BJ (cell line): ENCODE data around the gene GPT2. TPM values are rescaled to one million over a fixed set of nuclear protein-coding genes. Genes with fewer than 3 reads are reported as not detected.

Source experiments
- CTCF ChIA-PET: fragments of 350-600 bp; formaldehyde crosslinking; extraction: SDS; loops from one replicate; lab custom pipeline; 2021; ENCODE audit warnings: antibody characterized with exemption, inconsistent platforms; lab: Yijun Ruan, JAX
- POLR2A ChIA-PET: fragments of 300-600 bp; sonication (Branson Sonifier 250); formaldehyde crosslinking; extraction: SDS; loops from one replicate; lab custom pipeline; 2021; ENCODE audit warnings: antibody characterized with exemption; lab: Charles Lee
- DNase-seq: peaks from one replicate; pipeline ENCODE4 v3.0.0-alpha.2; 2011; ENCODE audit warnings: low read depth
- H3K27me3 ChIP-seq: 2 replicates; pipeline ENCODE4 v1.6.0; 2011; ENCODE audit warnings: low read length; ENCODE audit not compliant: control insufficient read depth, insufficient read depth
- H3K36me3 ChIP-seq: 2 replicates; pipeline ENCODE4 v1.5.1; 2011; ENCODE audit warnings: low read length; ENCODE audit not compliant: control insufficient read depth, insufficient read depth
- H3K4me3 ChIP-seq: 2 replicates; pipeline ENCODE4 v1.5.1; 2011; ENCODE audit warnings: low read depth, mild to moderate bottlenecking, control low read depth, low read length
- polyA plus RNA-seq: library from polyadenylated mRNA; depleted of rRNA; stranded (reverse); fragments of >200 nt; gene quantifications from 2 replicates; pipeline ENCODE4 v1.2.3, GENCODE V29; 2011
- TF ChIP-seq, protein P1 (sequence below): IDR thresholded peaks from 2 replicates; pipeline ENCODE4 v1.5.1; 2011; ENCODE audit warnings: low read depth, mild to moderate bottlenecking, control low read depth, inconsistent platforms, low read length, moderate library complexity; ENCODE audit not compliant: insufficient read depth

Gene GPT2
- polyA plus RNA-seq, 1 experiment, result 34.1 TPM

DNA sequence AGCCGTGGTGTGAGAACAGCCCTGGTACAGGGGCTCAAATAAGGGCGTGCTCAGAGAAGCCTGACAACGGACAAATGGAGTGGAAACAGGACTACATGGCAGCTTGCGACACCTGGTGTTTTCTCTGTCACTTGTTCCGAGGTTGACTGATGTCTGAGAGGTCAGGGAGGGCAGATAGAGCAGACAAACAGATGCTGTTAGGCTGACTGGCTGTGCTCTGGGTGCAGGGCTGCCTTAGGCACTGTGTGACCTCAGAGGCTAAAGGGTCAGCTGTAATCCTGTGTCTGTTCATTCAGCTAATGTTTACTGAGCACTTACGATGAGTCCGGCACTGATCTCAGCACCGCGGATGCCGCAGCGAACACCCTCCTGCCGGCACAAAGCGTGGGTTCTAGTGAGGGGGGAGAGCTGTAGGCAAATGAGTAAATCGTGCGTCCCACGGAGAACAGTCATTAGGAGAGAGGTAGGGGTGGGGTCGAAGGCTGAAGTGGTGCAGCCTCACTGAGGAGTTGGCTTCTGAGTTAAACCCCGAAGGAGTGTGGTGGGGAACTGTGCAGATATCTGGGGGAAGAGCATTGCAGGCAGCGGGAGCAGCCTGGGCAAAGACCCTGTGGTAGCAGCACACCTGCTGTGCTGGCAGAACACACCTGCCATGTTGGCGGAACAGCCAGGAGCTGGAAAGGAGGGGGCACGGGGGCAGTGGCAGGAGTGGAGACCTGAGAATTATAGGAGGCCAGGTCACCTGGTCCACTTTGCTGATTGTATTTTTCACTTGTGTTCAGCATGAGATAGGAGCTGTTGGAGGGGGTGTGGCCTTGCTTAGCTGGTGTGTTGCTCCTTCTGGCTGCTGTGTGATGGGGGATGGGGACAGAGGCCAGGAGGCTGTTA, 35.0 kb downstream of the GPT2 start:
- CTCF ChIA-PET, result interaction anchor here (1.2 to 5.3 kb wide), 3 partner anchors 10 to 65 kb away, joined by 5 to 26 read pairs (median 10); no protein-coding TSS in a partner anchor
- Histone ChIP-seq H3K27me3 (no peaks in the 10 kb centered on the region), H3K4me3 (no peak overlapping the region), H3K36me3 (peaks cover 31% of the 10 kb centered on the region)
- POLR2A ChIA-PET, result no interaction called here
- TF ChIP-seq, protein P1, sequence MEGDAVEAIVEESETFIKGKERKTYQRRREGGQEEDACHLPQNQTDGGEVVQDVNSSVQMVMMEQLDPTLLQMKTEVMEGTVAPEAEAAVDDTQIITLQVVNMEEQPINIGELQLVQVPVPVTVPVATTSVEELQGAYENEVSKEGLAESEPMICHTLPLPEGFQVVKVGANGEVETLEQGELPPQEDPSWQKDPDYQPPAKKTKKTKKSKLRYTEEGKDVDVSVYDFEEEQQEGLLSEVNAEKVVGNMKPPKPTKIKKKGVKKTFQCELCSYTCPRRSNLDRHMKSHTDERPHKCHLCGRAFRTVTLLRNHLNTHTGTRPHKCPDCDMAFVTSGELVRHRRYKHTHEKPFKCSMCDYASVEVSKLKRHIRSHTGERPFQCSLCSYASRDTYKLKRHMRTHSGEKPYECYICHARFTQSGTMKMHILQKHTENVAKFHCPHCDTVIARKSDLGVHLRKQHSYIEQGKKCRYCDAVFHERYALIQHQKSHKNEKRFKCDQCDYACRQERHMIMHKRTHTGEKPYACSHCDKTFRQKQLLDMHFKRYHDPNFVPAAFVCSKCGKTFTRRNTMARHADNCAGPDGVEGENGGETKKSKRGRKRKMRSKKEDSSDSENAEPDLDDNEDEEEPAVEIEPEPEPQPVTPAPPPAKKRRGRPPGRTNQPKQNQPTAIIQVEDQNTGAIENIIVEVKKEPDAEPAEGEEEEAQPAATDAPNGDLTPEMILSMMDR, result no peak
- DNase-seq, result no peak

DNA sequence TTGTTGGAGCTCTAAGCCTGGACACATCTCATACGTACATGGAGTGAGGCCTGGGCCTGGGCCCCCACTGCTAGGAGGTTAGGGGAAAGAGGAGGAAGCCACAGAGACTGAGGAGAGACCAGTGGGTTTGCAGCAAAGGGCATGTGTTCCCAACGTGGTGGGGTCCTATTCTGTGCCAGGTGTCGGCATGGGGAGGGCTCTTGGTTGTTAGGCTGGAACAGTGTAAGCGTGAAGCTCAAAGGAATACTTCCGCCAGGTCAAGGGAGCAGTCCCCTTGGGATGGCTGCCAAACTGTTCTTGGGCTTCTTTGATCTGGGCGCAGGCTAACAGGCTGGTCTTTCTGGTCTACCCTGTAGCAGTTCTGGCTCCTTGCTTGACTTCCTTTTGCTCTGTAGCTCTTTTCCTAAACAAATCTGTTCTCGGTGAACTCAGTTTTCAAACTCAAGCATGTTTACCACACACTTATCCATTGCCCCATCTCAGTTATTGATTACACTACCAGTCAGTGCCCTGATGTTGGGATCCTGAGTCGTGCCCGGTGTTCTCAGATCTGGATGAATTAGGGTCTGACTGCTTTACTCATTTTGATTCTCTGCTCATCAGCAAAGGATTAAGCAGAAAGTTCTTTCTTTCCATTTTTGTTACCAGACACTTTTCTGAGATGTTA, 36.4 kb downstream of the GPT2 start:
- ChIA-PET CTCF (interaction anchor here (1.2 to 5.3 kb wide), 3 partner anchors 9 to 67 kb away, joined by 5 to 26 read pairs (median 10); no protein-coding TSS in a partner anchor), POLR2A (no interaction called here)
- Histone ChIP-seq H3K36me3 (peaks cover 34% of the 10 kb centered on the region), H3K27me3 (no peaks in the 10 kb centered on the region), H3K4me3 (no peak overlapping the region)
- TF ChIP-seq, protein P1, result no peak
- no peak for DNase-seq

DNA sequence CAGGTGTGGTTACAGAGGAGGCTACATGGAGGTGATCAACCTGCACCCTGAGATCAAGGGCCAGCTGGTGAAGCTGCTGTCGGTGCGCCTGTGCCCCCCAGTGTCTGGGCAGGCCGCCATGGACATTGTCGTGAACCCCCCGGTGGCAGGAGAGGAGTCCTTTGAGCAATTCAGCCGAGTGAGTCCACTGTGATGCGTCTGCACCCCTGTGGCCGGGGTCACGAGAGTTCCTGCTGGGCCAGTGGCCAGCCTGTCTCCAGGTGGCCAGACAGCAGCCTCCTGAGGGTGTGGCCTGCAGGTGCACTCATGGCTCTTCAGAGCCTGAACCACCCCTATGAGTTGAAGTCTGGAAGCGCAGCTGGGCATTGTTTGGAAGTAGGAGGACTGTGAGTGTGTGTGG, 38.1 kb downstream of the GPT2 start:
- Histone ChIP-seq H3K36me3 (peaks cover 31% of the 10 kb centered on the region), H3K4me3 (no peak overlapping the region), H3K27me3 (no peaks in the 10 kb centered on the region)
- TF ChIP-seq, protein P1, result no peak
- ChIA-PET CTCF (interaction anchor here (1.0 to 1.5 kb wide), 3 partner anchors 14 to 73 kb away, joined by 3 to 4 read pairs (median 3); no protein-coding TSS in a partner anchor), POLR2A (no interaction called here)
- no peak for DNase-seq

DNA sequence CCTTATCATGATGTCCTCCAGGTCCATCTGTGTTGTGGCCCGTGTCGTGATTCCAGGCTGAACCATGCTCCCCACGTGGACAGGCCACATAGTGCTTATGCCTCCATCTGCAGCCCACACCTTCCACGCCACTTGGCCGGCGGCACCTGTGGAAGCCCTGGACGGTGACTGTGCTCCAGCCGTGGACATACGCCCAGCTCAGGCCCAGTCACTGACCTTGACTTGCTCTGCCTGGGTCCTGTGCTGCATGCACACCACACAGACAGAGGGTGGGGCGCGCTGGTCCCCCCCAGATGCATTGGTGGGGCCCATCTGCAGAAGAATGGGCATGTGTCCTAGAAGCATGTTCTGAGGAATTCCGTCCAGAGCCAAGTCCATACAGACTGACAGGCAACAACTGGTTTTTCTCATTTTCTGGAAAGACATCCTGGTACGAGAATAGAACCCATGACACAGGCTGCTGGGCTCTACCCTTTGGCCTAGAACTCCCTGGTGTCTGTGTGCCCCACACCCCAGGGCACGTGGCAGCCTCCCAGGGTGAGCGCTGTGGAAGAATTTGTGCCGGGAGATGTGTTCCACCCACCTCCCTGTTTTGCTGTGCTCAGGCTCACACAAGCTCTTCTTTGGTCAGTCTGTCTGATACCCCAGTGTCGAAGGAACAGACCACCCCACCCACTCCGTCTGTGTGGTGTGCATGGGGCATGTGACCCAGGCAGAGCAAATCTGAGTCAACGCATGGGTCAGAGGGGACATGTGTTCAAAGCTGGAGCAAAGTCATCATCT, 39.5 kb downstream of the GPT2 start:
- ChIA-PET CTCF (interaction anchor here (1.0 kb wide), 2 partner anchors 15 to 16 kb away, joined by 3 to 5 read pairs; no protein-coding TSS in a partner anchor), POLR2A (no interaction called here)
- no peaks in the 10 kb centered on the region for H3K27me3 ChIP-seq
- TF ChIP-seq, protein P1, result no peak
- H3K36me3 ChIP-seq, result peaks cover 31% of the 10 kb centered on the region
- DNase-seq, result no peak
- H3K4me3 ChIP-seq, result no peak overlapping the region
